ENCODE measurements around the gene KDM3B. TPM values are rescaled to one million over a fixed set of nuclear protein-coding genes. Genes with fewer than 3 reads are reported as not detected.

KDM3B gene
- total and polyA plus RNA-seq, 2 experiments from 2014 or later = 25.8 to 86.6 TPM

GRCh38 chr5:138359621-138360020, 7.1 kb downstream of the KDM3B start (continued):
- no peak for TF ChIP-seq ZNF462 (CRISPR knock-in tag; IDR thresholded peaks at IDR 0.05)

DNA sequence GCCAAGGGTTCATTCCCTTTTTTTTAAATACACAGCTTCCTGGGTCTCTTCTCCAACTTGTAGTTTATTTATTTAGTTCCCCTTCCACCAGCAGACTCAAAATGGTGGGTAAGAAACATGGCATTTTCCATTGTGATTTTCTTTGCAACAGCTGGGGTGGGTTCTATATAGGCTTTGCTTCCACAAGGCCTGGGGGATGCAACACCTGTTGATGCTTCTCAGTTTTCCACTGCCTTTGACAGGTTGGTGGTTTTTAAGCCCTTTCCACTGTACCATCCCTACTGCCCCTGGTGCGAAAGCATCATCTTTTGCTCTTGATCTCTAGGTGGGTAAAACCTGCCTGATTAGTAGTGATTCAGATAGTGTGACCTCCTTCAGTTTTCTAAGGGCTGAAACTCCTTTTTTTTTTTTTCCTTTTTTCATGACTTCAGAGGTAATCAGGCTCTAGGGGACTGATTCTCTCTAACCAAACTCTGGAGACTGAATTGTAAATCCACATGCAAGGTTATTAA, 8.5 kb downstream of the KDM3B start:
- Histone ChIP-seq H3K27me3 (ENCODE audit: insufficient read depth) (no peaks in the 10 kb centered on the region), H3K27ac (ENCODE audit: low read depth) (peak overlapping the region; percentile 80), H3F3A (replicated peaks; ENCODE audit: low read depth) (peaks cover 11% of the 10 kb centered on the region; the same call in 1 of the 2 replicates), H3K4me3 (no peak overlapping the region), H3K36me3 (ENCODE audit: insufficient read depth) (no peaks in the 10 kb centered on the region), H3K4me1 (ENCODE audit: insufficient read depth) (peaks cover 11% of the 10 kb centered on the region; the same call in 1 of the 2 replicates), H3K79me2 (replicated peaks; ENCODE audit: insufficient read depth) (peaks cover 100% of the 10 kb centered on the region), H2AFZ (no peak overlapping the region), H3K4me2 (no peak overlapping the region), H3K9me2 (ENCODE audit: insufficient read depth) (no peaks in the 10 kb centered on the region), H4K20me1 (replicated peaks; ENCODE audit: insufficient read depth) (peaks cover 48% of the 10 kb centered on the region)
- TF ChIP-seq JUNB (IDR thresholded peaks at IDR 0.05; ENCODE audit: unreplicated experiment) = no peak
- H3K27me3 Mint-ChIP-seq (ENCODE audit: insufficient read depth, low read depth, poor library complexity) = peaks cover 4% of the 10 kb centered on the region
- no peak overlapping the region for H3K27ac Mint-ChIP-seq
- ATAC-seq (no peak), DNase-seq (ENCODE audit: low spot score) (no peak)
- H3K4me1 Mint-ChIP-seq = peaks cover 3% of the 10 kb centered on the region; the same call in 1 of the 3 replicates
- H3K36me3 Mint-ChIP-seq (ENCODE audit: low read depth) = no peaks in the 10 kb centered on the region; the same call in 2 of the 3 replicates
- H3K4me3 Mint-ChIP-seq = no peak overlapping the region
- H3K9me3 Mint-ChIP-seq = no peaks in the 10 kb centered on the region

- no peaks in the 10 kb centered on the region; the same call in 2 of the 3 replicates for H3K36me3 Mint-ChIP-seq (ENCODE audit: low read depth)
- no peaks in the 10 kb centered on the region for H3K9me3 Mint-ChIP-seq
- peaks cover 59% of the 10 kb centered on the region for H4K20me1 ChIP-seq (replicated peaks; ENCODE audit: insufficient read depth)
- no peak for TF ChIP-seq ZNF462 (CRISPR knock-in tag; IDR thresholded peaks at IDR 0.05)
These were observed 12.1 kb downstream of the KDM3B start for GRCh38 chr5:138364576-138364975.

More at GRCh38 chr5:138364576-138364975, 12.1 kb downstream of the KDM3B start:
- H3K4me3 ChIP-seq = no peak overlapping the region
- peaks cover 100% of the 10 kb centered on the region for H3K79me2 ChIP-seq (replicated peaks; ENCODE audit: insufficient read depth)
- no peak overlapping the region for H3K4me2 ChIP-seq
- peaks cover 11% of the 10 kb centered on the region; the same call in 1 of the 2 replicates for H3F3A ChIP-seq (replicated peaks; ENCODE audit: low read depth)
- H3K36me3 ChIP-seq (ENCODE audit: insufficient read depth) = no peaks in the 10 kb centered on the region
- Mint-ChIP-seq H3K4me3 (no peak overlapping the region), H3K27me3 (ENCODE audit: insufficient read depth, low read depth, poor library complexity) (peaks cover 4% of the 10 kb centered on the region), H3K27ac (no peak overlapping the region), H3K4me1 (peaks cover 3% of the 10 kb centered on the region; the same call in 2 of the 3 replicates)
- H3K27ac ChIP-seq (ENCODE audit: low read depth) = no peak overlapping the region
- peaks cover 11% of the 10 kb centered on the region; the same call in 1 of the 2 replicates for H3K4me1 ChIP-seq (ENCODE audit: insufficient read depth)
- DNase-seq (ENCODE audit: low spot score) (no peak), ATAC-seq (no peak)
- no peaks in the 10 kb centered on the region for H3K27me3 ChIP-seq (ENCODE audit: insufficient read depth)
- H3K9me2 ChIP-seq (ENCODE audit: insufficient read depth) = no peaks in the 10 kb centered on the region
- H2AFZ ChIP-seq = no peak overlapping the region

Data from GM23338 (cell line).